SK-N-SH (cell line): Measurements from ENCODE around the gene CANX. TPM values are rescaled to one million over a fixed set of nuclear protein-coding genes. Genes with fewer than 3 reads are reported as not detected.

Experiments used
- CTCF ChIA-PET: fragments of 300-600, 350-600 bp; formaldehyde crosslinking; extraction: SDS; loops from one replicate; lab custom pipeline; 2021; lab: Yijun Ruan, JAX
- POLR2A ChIA-PET: fragments of 350-600 bp; sonication (Branson Sonifier 250); formaldehyde crosslinking; extraction: SDS; loops from one replicate; lab custom pipeline; 2020; ENCODE audit warnings: antibody characterized with exemption, inconsistent platforms; lab: Yijun Ruan, JAX
- DNase-seq: peaks from one replicate; pipeline ENCODE4 v3.0.0; 2012
- H2AFZ ChIP-seq: fragments of 200-600 bp; sonication (generic); 2 replicates; pipeline ENCODE4 v1.8.1; 2016; ENCODE audit warnings: antibody characterized with exemption, mild to moderate bottlenecking, low read depth
- H3F3A ChIP-seq: fragments of 200-600 bp; sonication (generic); replicated peaks from 2 replicates; pipeline ENCODE3; 2016; ENCODE audit warnings: antibody characterized with exemption, mild to moderate bottlenecking; ENCODE audit not compliant: insufficient read depth
- H3K27ac ChIP-seq, 2 experiments: fragments of 200-500 bp in 1 of 2; fragments of 200-600 bp in 1 of 2; sonication (Bioruptor generic) in 1 of 2; sonication (generic), shearing (Covaris generic) in 1 of 2; 2 replicates each; pipeline versions ENCODE4 v1.5.1 to v1.6.1; 2014 to 2016; ENCODE audit warnings: low read depth in 2 of 2, inconsistent platforms in 1 of 2, low read length in 1 of 2, mild to moderate bottlenecking in 1 of 2, mixed read lengths in 1 of 2
- H3K27me3 ChIP-seq: fragments of 200-600 bp; sonication (generic), shearing (Covaris generic); 2 replicates; pipeline ENCODE4 v1.6.1; 2016; ENCODE audit warnings: mixed run types; ENCODE audit not compliant: insufficient read depth
- H3K36me3 ChIP-seq, 2 experiments: fragments of 200-500 bp in 1 of 2; fragments of 200-600 bp in 1 of 2; sonication (Bioruptor generic) in 1 of 2; sonication (generic) in 1 of 2; replicated peaks in 1 of 2; 2 replicates each; pipeline versions ENCODE3 to v1.5.1; 2014 to 2016; ENCODE audit warnings: low read length in 1 of 2, mild to moderate bottlenecking in 1 of 2; ENCODE audit not compliant: insufficient read depth in 2 of 2, control insufficient read depth in 1 of 2
- H3K4me1 ChIP-seq, 2 experiments: fragments of 200-500 bp in 1 of 2; fragments of 200-600 bp in 1 of 2; sonication (Bioruptor generic) in 1 of 2; sonication (generic), shearing (Covaris generic) in 1 of 2; 2 replicates each; pipeline versions ENCODE4 v1.5.1 to v1.6.1; 2014 to 2016; ENCODE audit warnings: low read depth in 1 of 2, low read length in 1 of 2, mixed run types in 1 of 2; ENCODE audit not compliant: insufficient read depth in 2 of 2, control insufficient read depth in 1 of 2
- H3K4me2 ChIP-seq: fragments of 200-600 bp; sonication (generic), shearing (Covaris generic); 2 replicates; pipeline ENCODE4 v1.6.1; 2017; ENCODE audit warnings: mixed run types
- H3K4me3 ChIP-seq, 2 experiments: fragments of 200-500 bp in 1 of 2; fragments of 200-600 bp in 1 of 2; sonication (Bioruptor generic) in 1 of 2; sonication (generic), shearing (Covaris generic) in 1 of 2; 2 replicates each; pipeline versions ENCODE4 v1.5.1 to v1.8.1; 2014 to 2016; ENCODE audit warnings: low read depth in 2 of 2, inconsistent platforms in 1 of 2, low read length in 1 of 2, mild to moderate bottlenecking in 1 of 2, mixed read lengths in 1 of 2, moderate library complexity in 1 of 2
- H3K79me2 ChIP-seq: fragments of 200-600 bp; sonication (generic); 2 replicates; pipeline ENCODE4 v1.8.1; 2017; ENCODE audit warnings: mild to moderate bottlenecking; ENCODE audit not compliant: insufficient read depth
- H3K9ac ChIP-seq: fragments of 200-600 bp; sonication (generic); 2 replicates; pipeline ENCODE4 v1.6.1; 2017; ENCODE audit warnings: mixed run types
- H3K9me2 ChIP-seq: fragments of 200-600 bp; sonication (generic); 2 replicates; pipeline ENCODE4 v1.6.1; 2017; ENCODE audit warnings: mixed run types
- H3K9me3 ChIP-seq: fragments of 200-600 bp; sonication (generic); 2 replicates; pipeline ENCODE4 v1.6.1; 2017; ENCODE audit warnings: mixed run types, mild to moderate bottlenecking, moderate library complexity
- H4K20me1 ChIP-seq: fragments of 200-600 bp; sonication (generic); 2 replicates; pipeline ENCODE4 v1.6.1; 2017; ENCODE audit warnings: mild to moderate bottlenecking, mixed run types; ENCODE audit not compliant: insufficient read depth
- CHD2 ChIP-seq: fragments of 150-350 bp; IDR thresholded peaks from 2 replicates; pipeline ENCODE4 v1.6.1; 2018; ENCODE audit warnings: low read length; ENCODE audit not compliant: partially characterized antibody
- CTCF ChIP-seq: fragments of 200-600 bp; sonication (generic); IDR thresholded peaks from 2 replicates; pipeline ENCODE4 v1.6.1; 2017; ENCODE audit warnings: antibody characterized with exemption, mild to moderate bottlenecking, moderate library complexity
- EP300 ChIP-seq, 2 experiments: IDR thresholded peaks; 2 replicates each; pipeline versions ENCODE4 v1.4.0 to v1.6.1; 2012; ENCODE audit warnings: borderline replicate concordance in 1 of 2, low read depth in 1 of 2, low read length in 1 of 2
- JUND ChIP-seq: IDR thresholded peaks from 2 replicates; pipeline ENCODE4 v1.4.0; 2012
- PBX3 ChIP-seq: IDR thresholded peaks from 2 replicates; pipeline ENCODE4; 2012
- RAD21 ChIP-seq: IDR thresholded peaks from 2 replicates; pipeline ENCODE4 v1.6.1; 2012; ENCODE audit warnings: mild to moderate bottlenecking, low read length
- RXRA ChIP-seq: IDR thresholded peaks from 2 replicates; pipeline ENCODE4 v1.4.0; 2012; ENCODE audit warnings: low read depth, mild to moderate bottlenecking, borderline replicate concordance
- YY1 ChIP-seq: IDR thresholded peaks from 2 replicates; pipeline ENCODE4 v1.4.0; 2012; ENCODE audit warnings: low read depth, mild to moderate bottlenecking
- WGBS: methylation state at CpG from one replicate; pipeline ENCODE4 v1.1.6; 2017; ENCODE audit warnings: low lambda C conversion rate; 5-methylcytosine and 5-hydroxymethylcytosine counted together
- polyA plus RNA-seq, 3 experiments: library from polyadenylated mRNA; depleted of rRNA; stranded (reverse); fragments of >200 nt; gene quantifications; 2 replicates each; pipeline ENCODE4 v1.2.3, GENCODE V29; 2012
- TF ChIP-seq, protein P1 (sequence below): IDR thresholded peaks from 2 replicates; pipeline ENCODE4 v1.4.0; 2012; ENCODE audit warnings: low read depth

CANX gene
- polyA plus RNA-seq, 1 of the 3 experiments (the other 2 are of a cell fraction): 215 TPM

- no peak for DNase-seq
- H3K27ac ChIP-seq: no peak overlapping the region
- no peaks in the 10 kb centered on the region; the same call in 1 of the 2 replicates for H4K20me1 ChIP-seq
- ChIA-PET POLR2A (no interaction called here), CTCF (interaction anchor here (2.7 kb wide), 1 partner anchor 10 kb away, joined by 21 read pairs; no protein-coding TSS in a partner anchor)
- no peaks in the 10 kb centered on the region for H3F3A ChIP-seq
- peaks cover 56 to 71% of the 10 kb centered on the region in 2 experiments for H3K36me3 ChIP-seq
- H3K27me3 ChIP-seq: no peaks in the 10 kb centered on the region
- no peaks in the 10 kb centered on the region for H3K9me3 ChIP-seq
- peaks cover 0 to 3% of the 10 kb centered on the region in 2 experiments; a peak in 1 of 4 replicates for H3K4me1 ChIP-seq
- no peak overlapping the region for H2AFZ ChIP-seq
- no peak overlapping the region for H3K4me3 ChIP-seq
- H3K9me2 ChIP-seq: no peaks in the 10 kb centered on the region
- no peak overlapping the region for H3K9ac ChIP-seq
- no peak overlapping the region for H3K4me2 ChIP-seq
- no peak for TF ChIP-seq PBX3
- no peak for TF ChIP-seq CHD2
- no peak for TF ChIP-seq RXRA
- peaks cover 48% of the 10 kb centered on the region for H3K79me2 ChIP-seq
- WGBS: 97% methylated on average over 6 of the region's 6 CpGs
Observed at GRCh38 chr5:179772351-179772750, 73.6 kb downstream of the CANX start.

DNA sequence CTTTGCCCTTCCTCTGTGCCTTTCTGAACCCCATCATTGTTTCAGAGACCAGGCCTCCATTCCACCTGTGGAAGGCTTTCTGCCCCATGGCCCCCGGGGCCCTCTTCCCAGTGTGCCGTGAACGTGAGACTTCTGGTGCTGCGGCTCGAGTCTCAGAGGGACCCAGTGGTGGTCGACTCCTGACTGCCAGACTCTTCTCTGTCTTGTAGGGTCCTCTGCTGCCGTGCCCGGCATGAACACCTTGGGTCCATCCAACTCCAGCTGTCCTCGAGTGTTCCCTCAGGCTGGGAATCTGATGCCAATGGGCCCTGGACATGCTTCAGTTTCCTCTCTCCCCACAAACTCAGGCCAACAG lies 74.9 kb downstream of the CANX start:
- H4K20me1 ChIP-seq: no peaks in the 10 kb centered on the region; the same call in 1 of the 2 replicates
- TF ChIP-seq, protein P1, sequence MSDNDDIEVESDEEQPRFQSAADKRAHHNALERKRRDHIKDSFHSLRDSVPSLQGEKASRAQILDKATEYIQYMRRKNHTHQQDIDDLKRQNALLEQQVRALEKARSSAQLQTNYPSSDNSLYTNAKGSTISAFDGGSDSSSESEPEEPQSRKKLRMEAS: no peak
- TF ChIP-seq CHD2 (no peak), YY1 (no peak), RAD21 (no peak), RXRA (no peak), EP300 (IDR thresholded peaks at IDR 0.05; ENCODE audit: borderline replicate concordance in 1 of 2, low read depth in 1 of 2, low read length in 1 of 2) (no peak), CTCF (no peak), JUND (no peak)
- H2AFZ ChIP-seq: no peak overlapping the region
- no peaks in the 10 kb centered on the region for H3K4me1 ChIP-seq
- DNase-seq: no peak
- WGBS: 84% methylated on average over 9 of the region's 9 CpGs
- no peak overlapping the region for H3K4me3 ChIP-seq
- no peaks in the 10 kb centered on the region for H3K27me3 ChIP-seq
- H3K9me3 ChIP-seq: no peaks in the 10 kb centered on the region
- H3K9me2 ChIP-seq: no peaks in the 10 kb centered on the region
- ChIA-PET CTCF (interaction anchor here (2.7 kb wide), 1 partner anchor 11 kb away, joined by 21 read pairs; no protein-coding TSS in a partner anchor), POLR2A (no interaction called here)
- H3F3A ChIP-seq: no peaks in the 10 kb centered on the region
- H3K36me3 ChIP-seq: peaks cover 49 to 78% of the 10 kb centered on the region in 2 experiments
- H3K9ac ChIP-seq: no peak overlapping the region
- H3K79me2 ChIP-seq: peaks cover 35% of the 10 kb centered on the region
- no peak overlapping the region for H3K4me2 ChIP-seq
- no peak overlapping the region for H3K27ac ChIP-seq
